ENCODE results near the gene CCDC102B. TPM values are rescaled to one million over a fixed set of nuclear protein-coding genes. Genes with fewer than 3 reads are reported as not detected.

The CCDC102B gene
- total RNA-seq, 1 donor from 2014 or later, result 8.1 TPM

- H3K9me3 Mint-ChIP-seq (ENCODE audit: unreplicated experiment), result no peaks in the 10 kb centered on the region
- no peak overlapping the region for H3K4me3 Mint-ChIP-seq (ENCODE audit: unreplicated experiment)
- H3K4me1 Mint-ChIP-seq (ENCODE audit: low read depth, unreplicated experiment), result peaks cover 3% of the 10 kb centered on the region
- TF ChIP-seq CTCF (IDR thresholded peaks at IDR 0.05; ENCODE audit: partially characterized antibody, unreplicated experiment), result no peak
- no peak overlapping the region for H3K27ac Mint-ChIP-seq (ENCODE audit: unreplicated experiment)
- H3K36me3 Mint-ChIP-seq (ENCODE audit: unreplicated experiment), result no peaks in the 10 kb centered on the region
- no peaks in the 10 kb centered on the region for H3K27me3 Mint-ChIP-seq (ENCODE audit: unreplicated experiment)
- DNase-seq, result no peak
Observed at GRCh38 chr18:68843473-68844089, 45.7 kb downstream of the CCDC102B start.

- peaks cover 2% of the 10 kb centered on the region for H3K9me3 Mint-ChIP-seq (ENCODE audit: unreplicated experiment)
- peaks cover 3% of the 10 kb centered on the region for H3K4me1 Mint-ChIP-seq (ENCODE audit: low read depth, unreplicated experiment)
- no peaks in the 10 kb centered on the region for H3K27me3 Mint-ChIP-seq (ENCODE audit: unreplicated experiment)
- no peak overlapping the region for H3K27ac Mint-ChIP-seq (ENCODE audit: unreplicated experiment)
- peak; percentile 80 for TF ChIP-seq CTCF (IDR thresholded peaks at IDR 0.05; ENCODE audit: partially characterized antibody, unreplicated experiment)
- no peaks in the 10 kb centered on the region for H3K36me3 Mint-ChIP-seq (ENCODE audit: unreplicated experiment)
- DNase-seq, result no peak
- H3K4me3 Mint-ChIP-seq (ENCODE audit: unreplicated experiment), result no peak overlapping the region
Observed at GRCh38 chr18:68847219-68847837, 49.4 kb downstream of the CCDC102B start.

GRCh38 chr18:68848242-68848641, 50.4 kb downstream of the CCDC102B start:
- H3K36me3 Mint-ChIP-seq (ENCODE audit: unreplicated experiment), result no peaks in the 10 kb centered on the region
- H3K4me3 Mint-ChIP-seq (ENCODE audit: unreplicated experiment), result no peak overlapping the region
- H3K27ac Mint-ChIP-seq (ENCODE audit: unreplicated experiment), result no peak overlapping the region
- H3K27me3 Mint-ChIP-seq (ENCODE audit: unreplicated experiment), result no peaks in the 10 kb centered on the region
- peaks cover 2% of the 10 kb centered on the region for H3K9me3 Mint-ChIP-seq (ENCODE audit: unreplicated experiment)
- no peak for TF ChIP-seq CTCF (IDR thresholded peaks at IDR 0.05; ENCODE audit: partially characterized antibody, unreplicated experiment)
- peaks cover 3% of the 10 kb centered on the region for H3K4me1 Mint-ChIP-seq (ENCODE audit: low read depth, unreplicated experiment)
- DNase-seq, result no peak

- DNase-seq, result no peak
- Mint-ChIP-seq H3K27ac (ENCODE audit: unreplicated experiment) (no peak overlapping the region), H3K36me3 (ENCODE audit: unreplicated experiment) (no peaks in the 10 kb centered on the region), H3K27me3 (ENCODE audit: unreplicated experiment) (no peaks in the 10 kb centered on the region), H3K4me3 (ENCODE audit: unreplicated experiment) (no peak overlapping the region), H3K4me1 (ENCODE audit: low read depth, unreplicated experiment) (no peaks in the 10 kb centered on the region), H3K9me3 (ENCODE audit: unreplicated experiment) (peaks cover 2% of the 10 kb centered on the region)
- TF ChIP-seq CTCF (IDR thresholded peaks at IDR 0.05; ENCODE audit: partially characterized antibody, unreplicated experiment), result no peak
Observed at GRCh38 chr18:68854786-68855391, 57.0 kb downstream of the CCDC102B start.

DNA sequence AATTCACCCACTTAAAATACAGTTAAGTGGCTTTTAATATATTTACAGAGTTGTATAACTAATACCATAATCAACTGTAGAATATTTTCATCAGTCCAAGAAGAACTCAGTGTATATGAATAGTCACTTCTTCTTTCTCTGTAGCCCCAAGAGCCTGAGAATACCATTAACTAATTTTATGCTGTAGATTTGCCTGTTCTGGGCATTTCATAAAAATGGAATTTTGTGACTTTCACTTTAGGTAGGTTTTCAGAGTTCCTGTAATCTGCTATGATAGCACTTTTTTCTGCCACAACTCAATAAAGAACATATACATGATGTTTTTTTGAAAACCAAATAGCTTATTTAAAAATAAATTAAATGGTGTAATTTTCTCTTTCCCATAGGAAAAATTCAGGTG, 57.6 kb downstream of the CCDC102B start:
- H3K27ac Mint-ChIP-seq (ENCODE audit: unreplicated experiment), result no peak overlapping the region
- no peak for DNase-seq
- H3K36me3 Mint-ChIP-seq (ENCODE audit: unreplicated experiment), result no peaks in the 10 kb centered on the region
- no peak overlapping the region for H3K4me3 Mint-ChIP-seq (ENCODE audit: unreplicated experiment)
- no peaks in the 10 kb centered on the region for H3K27me3 Mint-ChIP-seq (ENCODE audit: unreplicated experiment)
- no peaks in the 10 kb centered on the region for H3K4me1 Mint-ChIP-seq (ENCODE audit: low read depth, unreplicated experiment)
- H3K9me3 Mint-ChIP-seq (ENCODE audit: unreplicated experiment), result peaks cover 2% of the 10 kb centered on the region
- TF ChIP-seq CTCF (IDR thresholded peaks at IDR 0.05; ENCODE audit: partially characterized antibody, unreplicated experiment), result no peak
